Heart right ventricle (tissue), 16 donors: ENCODE results near the gene SSU72. TPM values are rescaled to one million over a fixed set of nuclear protein-coding genes. Genes with fewer than 3 reads are reported as not detected.
A peak's percentile ranks its signal among the peaks of the same experiment; 100 is the strongest.
"Not testable (repeated sequence)": the region's sequence is repeated elsewhere in the genome, so short reads cannot be mapped to it uniquely, and the experiment has no call there.

Experiments
- ATAC-seq, 8 donors: fragments of 200-7000 bp; cut with Tn5 transposase; one replicate each; pipeline ENCODE4 v1.9.1; 2020; ENCODE audit warnings: mild to moderate bottlenecking in 8 of 8, moderate library complexity in 8 of 8, moderate number of reproducible peaks in 1 of 8
- DNase-seq, 2 donors: peaks; one replicate each; pipeline ENCODE4 v3.0.0-alpha.2; 2020
- H3K27ac ChIP-seq, 10 donors: fragments of 200-600 bp; sonication (generic) in 2 of 10; one replicate each; pipeline versions ENCODE4 v1.5.0 to v1.8.0; 2020 to 2022; ENCODE audit warnings: mild to moderate bottlenecking in 3 of 10
- H3K27me3 ChIP-seq, 7 donors: fragments of 200-600 bp; one replicate each; pipeline ENCODE4 v1.8.0; 2021 to 2022; ENCODE audit warnings: mild to moderate bottlenecking in 2 of 7
- H3K36me3 ChIP-seq, 9 donors: fragments of 200-600 bp; sonication (generic) in 1 of 9; one replicate each; pipeline versions ENCODE4 v1.5.0 to v1.8.0; 2020 to 2022; ENCODE audit warnings: mild to moderate bottlenecking in 2 of 9
- H3K4me1 ChIP-seq, 9 donors: fragments of 200-600 bp; sonication (generic) in 1 of 9; one replicate each; pipeline versions ENCODE4 v1.5.0 to v1.8.0; 2020 to 2022; ENCODE audit warnings: mild to moderate bottlenecking in 4 of 9
- H3K4me3 ChIP-seq, 10 donors: fragments of 200-600 bp; sonication (generic) in 2 of 10; one replicate each; pipeline versions ENCODE4 v1.5.0 to v1.8.0; 2020 to 2022; ENCODE audit warnings: mild to moderate bottlenecking in 7 of 10, moderate library complexity in 2 of 10
- H3K9me3 ChIP-seq, 11 donors: fragments of 200-600 bp in 10 of 11; sonication (generic) in 2 of 11; one replicate each; pipeline versions ENCODE4 v1.5.0 to v1.8.0; 2013 to 2022; ENCODE audit warnings: mild to moderate bottlenecking in 2 of 11, control low read depth in 1 of 11, moderate library complexity in 1 of 11
- CTCF ChIP-seq, 9 donors: fragments of 200-600 bp; sonication (generic) in 2 of 9; IDR thresholded peaks; one replicate each; pipeline versions ENCODE4 v1.5.0 to v1.8.0; 2021 to 2022; ENCODE audit warnings: antibody characterized with exemption in 9 of 9, mild to moderate bottlenecking in 5 of 9, moderate library complexity in 1 of 9
- WGBS, 2 donors: extraction: QIAGEN DNeasy Blood & Tissue Kit; methylation state at CpG; one replicate each; pipeline ENCODE4 v1.1.7; 2013; ENCODE audit warnings: inconsistent platforms in 1 of 2; 5-methylcytosine and 5-hydroxymethylcytosine counted together
- intact Hi-C, 10 donors: fragments of 100-400 bp; cut with DNase I; formaldehyde crosslinking; loops; one replicate each; pipeline versions ENCODE4 v1.11.1 to v1.14.2; 2022
- polyA plus RNA-seq, 2 donors: library from polyadenylated mRNA; stranded (reverse); fragments of 200-250 nt; gene quantifications; one replicate each; pipeline ENCODE4 v1.2.3, GENCODE V29; 2013
- total RNA-seq, 10 donors: library from RNA; stranded (reverse); fragmentation: NEBNext Ultra II Directional in 3 of 10; extraction: Animal tissue kit (Norgen Biotek cat#: 25700) in 3 of 10; gene quantifications; one replicate each; pipeline versions ENCODE4 v1.2.1 to v1.2.4, GENCODE V29; 2021 to 2023
- donor health status: Arrhythmogenic right ventricular cardiomyopathy.
- donor health status: ischemic (EF 13 %, LVEDD 7.1; RV severe dilation, severe dysfunction).
- donor health status: healthy with polysubstance abuse.
- donor health status: DM: no; HTN: yes; CAD: no.
- donor health status: DM: no; HTN: no; CAD: no.
- donor health status: ischemic (EF 25% LVEDD 6.9; RV normal size, moderate dysfunction).
- donor health status: ischemic (EF 25% LVEDD 5.7; RV mildly dilated, moderate dysfunction).
- donor health status: healthy.
- donor health status: DM: yes; HTN: yes; CAD: no.
- donor health status: Ischemic cardiomyopathy.
- donor health status: ischemic (EF 35%, LVEDD 5.7; RV mildly dilated, moderate dysfunction).
- donor health status: nonischemic (EF 11% LVEDD 7.7; RV severe dilation, severe dysfunction).
- donor health status: DM: yes; HTN: yes; CAD: no.
- donor health status: PGD.
- donor health status: ischemic (EF 29% LVEDD 5.4; RV normal size, mild dysfunction).
- donor health status: nonischemic (EF 23%, LVEDD 6.1; RV moderate dilation, normal function).

The SSU72 gene
- total and polyA plus RNA-seq, 12 donors: 73.8 to 138 (median 87.2) TPM

GRCh38 chr1:1527092-1527816, 47.4 kb downstream of the SSU72 start:
- no peak overlapping the region for H3K4me3 ChIP-seq
- 95 to 96% methylated on average over 31 of the region's 31 CpGs for WGBS, 2 donors
- no peak for TF ChIP-seq CTCF (IDR thresholded peaks at IDR 0.05)
- intact Hi-C loops: no loop called here
- no peak for ATAC-seq
- no peak for DNase-seq
- H3K27ac ChIP-seq: no peak overlapping the region
- no peaks in the 10 kb centered on the region for H3K27me3 ChIP-seq
- H3K36me3 ChIP-seq: peaks cover 0 to 66% (median 6%) of the 10 kb centered on the region in 9 donors
- H3K9me3 ChIP-seq: peaks cover 0 to 16% (median 5%) of the 10 kb centered on the region in 11 donors
- H3K4me1 ChIP-seq: no peaks in the 10 kb centered on the region

GRCh38 chr1:1526476-1526875, 48.2 kb downstream of the SSU72 start:
- DNase-seq, H3K4me3 ChIP-seq, H3K4me1 ChIP-seq, H3K27me3 ChIP-seq, intact Hi-C loops, H3K27ac ChIP-seq: not testable (repeated sequence)
- ATAC-seq: peak in 1 of 8 donors; percentile 6
- peaks cover 0 to 10% (median 0%) of the 10 kb centered on the region in 11 donors for H3K9me3 ChIP-seq
- WGBS, 2 donors: 93% methylated on average over 16 to 18 of the region's 21 CpGs
- peaks cover 0 to 71% (median 6%) of the 10 kb centered on the region in 9 donors for H3K36me3 ChIP-seq

GRCh38 chr1:1524750-1525383, 49.8 kb downstream of the SSU72 start:
- H3K27me3 ChIP-seq, intact Hi-C loops, ATAC-seq, DNase-seq, H3K9me3 ChIP-seq, H3K4me3 ChIP-seq, H3K4me1 ChIP-seq, H3K27ac ChIP-seq: not testable (repeated sequence)
- peaks cover 0 to 83% (median 16%) of the 10 kb centered on the region in 9 donors for H3K36me3 ChIP-seq
- 93 to 95% methylated on average over 24 to 26 of the region's 30 CpGs for WGBS, 2 donors

GRCh38 chr1:1523651-1524050, 51.0 kb downstream of the SSU72 start:
- H3K4me3 ChIP-seq, H3K27me3 ChIP-seq, intact Hi-C loops, H3K4me1 ChIP-seq, H3K9me3 ChIP-seq, ATAC-seq, H3K27ac ChIP-seq, DNase-seq: not testable (repeated sequence)
- H3K36me3 ChIP-seq: peaks cover 0 to 78% (median 16%) of the 10 kb centered on the region in 9 donors
- WGBS, 2 donors: 94% methylated on average over 17 of the region's 17 CpGs

- H3K9me3 ChIP-seq, H3K27ac ChIP-seq, DNase-seq, H3K4me1 ChIP-seq, intact Hi-C loops, H3K4me3 ChIP-seq, H3K27me3 ChIP-seq, ATAC-seq: not testable (repeated sequence)
- WGBS, 2 donors: 96 to 97% methylated on average over 31 of the region's 31 CpGs
- peaks cover 0 to 77% (median 16%) of the 10 kb centered on the region in 9 donors for H3K36me3 ChIP-seq
These were observed 51.4 kb downstream of the SSU72 start for GRCh38 chr1:1523226-1523625.

GRCh38 chr1:1522536-1522935, 52.1 kb downstream of the SSU72 start:
- DNase-seq, H3K9me3 ChIP-seq, H3K4me1 ChIP-seq, intact Hi-C loops, H3K27me3 ChIP-seq, H3K27ac ChIP-seq, H3K4me3 ChIP-seq, ATAC-seq: not testable (repeated sequence)
- H3K36me3 ChIP-seq: peaks cover 0 to 77% (median 16%) of the 10 kb centered on the region in 9 donors
- 93 to 94% methylated on average over 30 of the region's 30 CpGs for WGBS, 2 donors

- TF ChIP-seq CTCF (IDR thresholded peaks at IDR 0.05): no peak
- Histone ChIP-seq H3K36me3 (peaks cover 0 to 76% (median 16%) of the 10 kb centered on the region in 9 donors), H3K4me3 (no peak overlapping the region), H3K27ac (no peak overlapping the region), H3K9me3 (no peaks in the 10 kb centered on the region), H3K27me3 (no peaks in the 10 kb centered on the region), H3K4me1 (no peaks in the 10 kb centered on the region)
- WGBS, 2 donors: 93 to 95% methylated on average over 19 of the region's 19 CpGs
- DNase-seq: no peak
- no peak for ATAC-seq
- intact Hi-C loops: no loop called here
These were observed 53.3 kb downstream of the SSU72 start for GRCh38 chr1:1521331-1521730.

GRCh38 chr1:1519805-1520505, 54.7 kb downstream of the SSU72 start:
- intact Hi-C loops, H3K4me1 ChIP-seq, DNase-seq, H3K4me3 ChIP-seq, H3K9me3 ChIP-seq, H3K27ac ChIP-seq, H3K27me3 ChIP-seq: not testable (repeated sequence)
- peaks cover 0 to 71% (median 12%) of the 10 kb centered on the region in 9 donors for H3K36me3 ChIP-seq
- WGBS, 2 donors: 97 to 98% methylated on average over 38 to 51 of the region's 51 CpGs
- ATAC-seq: peak in 3 of 8 donors; percentile 22 to 29 (median 25)

GRCh38 chr1:1518621-1519007, 56.0 kb downstream of the SSU72 start:
- H3K27me3 ChIP-seq, H3K4me1 ChIP-seq, H3K4me3 ChIP-seq, ATAC-seq, H3K27ac ChIP-seq, H3K9me3 ChIP-seq, DNase-seq, intact Hi-C loops: not testable (repeated sequence)
- WGBS, 2 donors: 93% methylated on average over 13 to 19 of the region's 19 CpGs
- H3K36me3 ChIP-seq: peaks cover 0 to 68% (median 12%) of the 10 kb centered on the region in 9 donors
